Gastroesophageal sphincter (tissue), 3 donors: Measurements from ENCODE around the gene TMEM242.

Experiments used
- POLR2A ChIP-seq, 2 donors: fragments of 450-650 bp; IDR thresholded peaks; one replicate each; pipeline ENCODE4 v1.6.1; 2017; ENCODE audit warnings: antibody characterized with exemption in 2 of 2, mild to moderate bottlenecking in 2 of 2, moderate library complexity in 1 of 2
- TF ChIP-seq, protein P1 (sequence below), 4 experiments: fragments of 200-600 bp in 2 of 4; fragments of 450-650 bp in 2 of 4; sonication (generic) in 1 of 4; IDR thresholded peaks; one replicate each; pipeline ENCODE4 v1.5.1; 2017 to 2019; ENCODE audit warnings: antibody characterized with exemption in 4 of 4, mild to moderate bottlenecking in 2 of 4, moderate library complexity in 2 of 4

DNA sequence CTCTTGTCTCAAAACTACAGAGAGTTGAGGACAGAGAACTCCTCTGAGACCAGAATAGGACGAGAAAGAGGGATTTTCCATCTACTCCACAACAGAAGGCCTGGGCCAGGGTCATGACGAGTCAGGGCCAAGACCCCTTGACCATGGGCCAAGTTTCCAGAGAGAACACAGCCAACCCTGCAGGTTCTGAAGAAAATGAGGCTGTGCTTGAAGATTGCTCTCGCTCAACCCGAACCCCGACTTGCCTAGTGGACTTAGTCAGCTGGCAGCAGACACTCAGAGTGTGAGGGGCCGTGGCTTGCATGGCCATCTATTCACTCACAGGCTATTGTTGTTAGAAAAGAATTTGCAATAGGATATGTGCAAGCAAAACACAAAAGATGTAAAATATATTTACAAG is 54.5 kb downstream of the TMEM242 start:
- TF ChIP-seq, protein P1, sequence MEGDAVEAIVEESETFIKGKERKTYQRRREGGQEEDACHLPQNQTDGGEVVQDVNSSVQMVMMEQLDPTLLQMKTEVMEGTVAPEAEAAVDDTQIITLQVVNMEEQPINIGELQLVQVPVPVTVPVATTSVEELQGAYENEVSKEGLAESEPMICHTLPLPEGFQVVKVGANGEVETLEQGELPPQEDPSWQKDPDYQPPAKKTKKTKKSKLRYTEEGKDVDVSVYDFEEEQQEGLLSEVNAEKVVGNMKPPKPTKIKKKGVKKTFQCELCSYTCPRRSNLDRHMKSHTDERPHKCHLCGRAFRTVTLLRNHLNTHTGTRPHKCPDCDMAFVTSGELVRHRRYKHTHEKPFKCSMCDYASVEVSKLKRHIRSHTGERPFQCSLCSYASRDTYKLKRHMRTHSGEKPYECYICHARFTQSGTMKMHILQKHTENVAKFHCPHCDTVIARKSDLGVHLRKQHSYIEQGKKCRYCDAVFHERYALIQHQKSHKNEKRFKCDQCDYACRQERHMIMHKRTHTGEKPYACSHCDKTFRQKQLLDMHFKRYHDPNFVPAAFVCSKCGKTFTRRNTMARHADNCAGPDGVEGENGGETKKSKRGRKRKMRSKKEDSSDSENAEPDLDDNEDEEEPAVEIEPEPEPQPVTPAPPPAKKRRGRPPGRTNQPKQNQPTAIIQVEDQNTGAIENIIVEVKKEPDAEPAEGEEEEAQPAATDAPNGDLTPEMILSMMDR (IDR thresholded peaks at IDR 0.05): no peak
- TF ChIP-seq POLR2A (IDR thresholded peaks at IDR 0.05): no peak
